SK-N-SH treated with all-trans-retinoic acid at 6 μM for 48 hours (cell line): Measurements from ENCODE around the gene SLC30A4.

Source experiments
- ATAC-seq: fragments of 200-7000 bp; cut with Tn5 transposase; 3 replicates; pipeline ENCODE4 v1.9.1; 2020; ENCODE audit warnings: mild to moderate bottlenecking, moderate library complexity
- ARNTL ChIP-seq: fragments of 450-650 bp; formaldehyde crosslinking; IDR thresholded peaks from 2 replicates; pipeline ENCODE4 v1.5.0; 2020; ENCODE audit warnings: low read depth, mild to moderate bottlenecking, moderate library complexity, borderline replicate concordance
- BACH2 ChIP-seq: fragments of 250-450 bp; sonication (Bioruptor Pico); IDR thresholded peaks from 2 replicates; pipeline ENCODE4 v1.9.0; 2021; ENCODE audit warnings: mild to moderate bottlenecking, borderline replicate concordance
- CSRNP3 ChIP-seq: fragments of 250-450 bp; sonication (Bioruptor Pico); IDR thresholded peaks from 2 replicates; pipeline ENCODE4 v1.5.1; 2021; ENCODE audit warnings: mild to moderate bottlenecking, moderate library complexity
- ESRRG ChIP-seq: fragments of 250-450 bp; sonication (Bioruptor Pico); IDR thresholded peaks from 2 replicates; pipeline ENCODE4 v1.6.1; 2021; ENCODE audit warnings: mild to moderate bottlenecking
- OSR1 ChIP-seq: fragments of 250-450 bp; sonication (Bioruptor Pico); IDR thresholded peaks from 2 replicates; pipeline ENCODE4 v1.8.0; 2022; ENCODE audit warnings: moderate library complexity, mild to moderate bottlenecking, inconsistent platforms
- PATZ1 ChIP-seq: fragments of 250-450 bp; sonication (Bioruptor Pico); IDR thresholded peaks from 2 replicates; pipeline ENCODE4 v1.8.0; 2020; ENCODE audit warnings: mild to moderate bottlenecking, moderate library complexity, borderline replicate concordance
- POU6F1 ChIP-seq: fragments of 250-450 bp; sonication (Bioruptor Pico); IDR thresholded peaks from 2 replicates; pipeline ENCODE4 v1.8.0; 2021; ENCODE audit warnings: low read depth, mild to moderate bottlenecking, moderate library complexity, borderline replicate concordance
- SNAI2 ChIP-seq: fragments of 250-450 bp; sonication (Bioruptor Pico); IDR thresholded peaks from 2 replicates; pipeline ENCODE4 v1.5.0; 2020; ENCODE audit warnings: mild to moderate bottlenecking, moderate library complexity
- TSHZ2 ChIP-seq: fragments of 250-450 bp; sonication (Bioruptor Pico); IDR thresholded peaks from 2 replicates; pipeline ENCODE4 v1.5.0; 2020; ENCODE audit warnings: mild to moderate bottlenecking, moderate library complexity
- ZFP3 ChIP-seq: fragments of 250-450 bp; sonication (Bioruptor Pico); IDR thresholded peaks from 2 replicates; pipeline ENCODE4 v1.5.0; 2020; ENCODE audit warnings: mild to moderate bottlenecking, moderate library complexity
- ZNF565 ChIP-seq: fragments of 450-650 bp; formaldehyde crosslinking; conservative IDR thresholded peaks from 2 replicates; pipeline ENCODE4 v1.5.0; 2020; ENCODE audit warnings: low read depth, mild to moderate bottlenecking, moderate library complexity
- ZNF70 ChIP-seq: fragments of 450-650 bp; formaldehyde crosslinking; IDR thresholded peaks from 2 replicates; pipeline ENCODE4 v1.5.0; 2020; ENCODE audit warnings: mild to moderate bottlenecking, moderate library complexity
- ZNF8 ChIP-seq: fragments of 450-650 bp; formaldehyde crosslinking; IDR thresholded peaks from 2 replicates; pipeline ENCODE4 v1.5.0; 2020; ENCODE audit warnings: mild to moderate bottlenecking, moderate library complexity

Gene SLC30A4

GRCh38 chr15:45496658-45497057 lies 25.9 kb downstream of the SLC30A4 start:
- ATAC-seq: no peak
- TF ChIP-seq ESRRG (CRISPR knock-in tag) (no peak), ZFP3 (no peak), TSHZ2 (CRISPR knock-in tag) (no peak), POU6F1 (CRISPR knock-in tag) (no peak), ZNF565 (CRISPR knock-in tag) (no peak), SNAI2 (no peak), ZNF70 (CRISPR knock-in tag) (no peak), PATZ1 (CRISPR knock-in tag) (no peak), ZNF8 (CRISPR knock-in tag) (no peak), OSR1 (no peak)

GRCh38 chr15:45495588-45495987 lies 27.0 kb downstream of the SLC30A4 start:
- TF ChIP-seq CSRNP3 (CRISPR knock-in tag): no peak
- no peak for TF ChIP-seq ARNTL (CRISPR knock-in tag)
- no peak for ATAC-seq

DNA sequence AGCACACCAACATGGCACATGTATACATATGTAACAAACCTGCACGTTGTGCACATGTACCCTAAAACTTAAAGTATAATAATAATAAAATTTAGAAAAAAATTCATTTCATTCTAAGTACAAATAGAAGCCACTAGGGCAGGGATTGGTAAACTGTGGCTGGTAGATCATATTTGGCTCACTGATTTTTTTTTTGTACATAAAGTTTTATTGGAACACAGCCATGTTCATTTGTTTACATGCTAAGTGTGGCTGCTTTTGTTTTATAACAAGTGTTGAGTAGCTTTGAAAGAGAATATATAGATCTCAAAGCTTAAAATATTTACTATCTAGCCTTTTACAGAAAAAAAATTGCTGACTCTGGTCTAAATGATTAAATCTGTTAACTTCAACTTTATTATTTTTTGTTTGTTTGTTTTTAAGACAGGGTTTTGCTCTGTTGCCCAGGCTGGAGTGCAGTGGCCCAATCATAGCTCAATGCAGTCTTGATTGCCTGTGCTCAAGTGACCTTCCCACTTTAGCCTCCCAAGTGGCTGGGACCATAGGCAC lies 32.8 kb downstream of the SLC30A4 start:
- TF ChIP-seq BACH2 (CRISPR knock-in tag): no peak
- ATAC-seq: no peak

DNA sequence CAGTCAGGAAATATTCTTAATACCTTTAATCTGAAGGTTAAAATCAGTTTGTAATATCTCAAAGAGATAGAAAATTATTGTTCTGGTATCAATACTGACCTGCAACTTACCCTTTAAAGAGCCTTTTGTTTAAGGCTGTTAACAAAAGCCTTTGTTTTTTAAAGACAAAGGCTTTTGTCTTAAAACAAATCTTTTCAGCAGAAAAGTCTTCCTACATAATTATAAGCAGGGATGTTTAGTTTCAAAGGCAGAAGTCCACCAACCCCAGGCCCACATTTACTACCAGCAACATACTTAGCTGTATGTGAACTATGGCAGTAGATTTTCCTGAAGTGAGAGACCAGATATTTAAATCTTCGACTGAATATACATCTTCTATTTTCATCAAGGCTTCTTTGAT lies 36.2 kb downstream of the SLC30A4 start:
- ATAC-seq: no peak

More for the DNA sequence above, 36.2 kb downstream of the SLC30A4 start:
- TF ChIP-seq ZNF565 (CRISPR knock-in tag) (no peak), ZNF70 (CRISPR knock-in tag) (no peak), CSRNP3 (CRISPR knock-in tag) (no peak), TSHZ2 (CRISPR knock-in tag) (no peak)
